SK-MEL-5 (cell line): ENCODE data around the gene NINJ2. TPM values are rescaled to one million over a fixed set of nuclear protein-coding genes. Genes with fewer than 3 reads are reported as not detected.
A peak's percentile ranks its signal among the peaks of the same experiment; 100 is the strongest.

Experiments used
- DNase-seq: peaks from one replicate; pipeline ENCODE4 v3.0.0-alpha.2; 2016; ENCODE audit warnings: low read depth, low spot score
- in situ Hi-C: cut with HindIII; loops from 2 replicates; pipeline ENCODE4 v1.10.0; 2016; ENCODE audit warnings: low sequenced_read_pairs, high pct_unique_total_duplicates, low pct_unique_long_range_greater_than_20kb
- total RNA-seq: library from RNA; depleted of rRNA; stranded (reverse); fragments of >200 nt; shearing (Covaris generic); gene quantifications from 2 replicates; pipeline ENCODE4 v1.2.3, GENCODE V29; 2014

Gene NINJ2
- total RNA-seq, 1 experiment from 2014 or later: 0.26 TPM

DNA sequence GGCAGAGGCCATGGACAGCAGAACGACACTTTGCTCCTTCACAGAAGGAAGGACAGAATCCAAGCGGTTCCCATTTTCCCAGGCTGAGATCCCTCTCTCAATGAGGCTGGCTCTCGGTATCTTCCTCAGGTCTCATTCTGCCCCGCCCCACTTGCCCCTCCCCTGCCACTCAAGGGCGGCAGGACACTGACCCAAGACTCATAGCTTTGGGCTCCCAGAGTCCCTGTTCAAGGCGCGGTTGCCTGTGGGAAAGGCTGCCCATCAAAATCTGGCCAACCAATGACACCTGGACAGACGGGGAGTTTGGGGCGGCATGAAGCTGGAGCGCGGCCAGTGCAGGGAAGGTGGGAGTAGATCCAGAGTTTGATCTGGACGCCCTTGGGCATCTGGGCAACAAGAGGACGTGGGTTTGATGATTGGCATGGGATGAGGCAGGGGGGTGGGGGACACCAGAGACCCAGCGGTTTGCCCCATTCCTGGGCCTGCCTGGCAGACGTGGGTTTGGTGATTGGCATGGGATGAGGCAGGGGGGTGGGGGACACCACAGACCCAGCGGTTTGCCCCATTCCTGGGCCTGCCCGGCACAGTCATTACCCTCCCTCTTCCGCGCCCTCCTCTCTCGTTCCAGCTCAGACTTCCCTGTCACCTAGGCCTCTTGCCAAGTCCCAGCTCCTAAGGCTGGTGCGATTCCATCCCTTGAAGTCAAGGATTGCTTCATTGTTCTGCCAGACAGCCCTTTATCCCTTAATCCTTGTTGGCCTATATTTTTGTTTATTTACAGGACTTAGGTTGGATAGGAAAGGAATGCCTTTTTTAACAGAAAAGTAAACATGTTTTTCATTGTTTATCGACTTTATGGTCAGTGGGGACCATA, 92.1 kb downstream of the NINJ2 start:
- peak; percentile 26 for DNase-seq
- in situ Hi-C loops: no loop called here

DNA sequence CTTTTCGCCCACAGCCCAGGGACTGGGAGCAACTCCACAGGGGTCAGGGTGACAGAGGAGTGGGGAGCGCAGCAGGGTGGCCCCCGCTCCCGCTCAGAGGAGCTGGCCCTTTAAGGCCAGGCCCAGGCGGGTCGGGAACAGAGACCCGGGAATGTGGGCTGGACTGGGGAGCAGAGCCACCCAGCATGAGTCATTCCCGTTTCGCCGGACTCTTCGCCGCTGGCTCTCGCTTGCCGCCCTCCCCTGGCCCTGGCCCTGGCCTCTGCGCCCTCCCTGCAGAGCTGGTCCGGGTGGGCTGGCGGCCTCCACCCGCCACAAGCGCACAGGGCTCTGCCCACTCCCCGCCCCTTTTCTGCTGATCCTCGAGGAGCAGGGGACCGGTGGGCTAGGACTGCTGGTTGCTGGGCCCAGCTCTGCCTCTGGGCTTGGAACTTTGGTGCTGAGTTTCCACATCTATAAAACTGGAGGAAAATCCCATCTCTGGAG, 92.8 kb downstream of the NINJ2 start:
- DNase-seq: peak; percentile 58
- in situ Hi-C loops: no loop called here

DNA sequence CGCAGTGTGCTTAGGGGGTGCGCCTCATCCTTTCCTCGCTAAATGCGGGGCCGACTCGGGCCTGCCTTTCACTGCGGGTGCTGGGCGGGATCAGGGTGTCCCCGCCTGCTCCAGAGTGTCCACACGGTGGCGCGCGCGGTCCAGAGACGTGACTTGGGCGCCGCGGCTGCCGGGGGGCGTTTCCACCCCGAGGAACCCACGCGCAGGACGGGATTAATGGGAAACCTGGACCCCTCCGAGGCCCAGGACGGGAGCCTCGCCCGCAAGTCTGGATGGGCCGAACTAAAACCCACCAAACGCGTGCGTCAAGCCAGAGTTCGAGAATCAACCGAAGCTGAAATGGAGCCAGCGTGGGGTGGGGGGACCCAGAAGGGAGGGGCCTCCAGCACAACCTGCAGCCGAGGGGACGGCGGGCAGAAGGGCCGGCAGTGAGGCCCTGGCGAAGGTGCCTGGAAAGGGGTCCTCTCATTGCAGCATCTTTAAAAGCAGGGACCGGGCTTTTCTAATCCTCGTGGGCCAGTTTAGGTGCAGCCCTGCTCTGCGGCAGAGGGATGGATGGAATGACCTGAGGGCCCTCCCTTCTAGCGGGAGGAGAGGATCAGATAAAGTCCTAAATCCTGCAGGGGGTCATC, 93.3 kb downstream of the NINJ2 start:
- DNase-seq: peak; percentile 76
- in situ Hi-C loops: no loop called here

DNA sequence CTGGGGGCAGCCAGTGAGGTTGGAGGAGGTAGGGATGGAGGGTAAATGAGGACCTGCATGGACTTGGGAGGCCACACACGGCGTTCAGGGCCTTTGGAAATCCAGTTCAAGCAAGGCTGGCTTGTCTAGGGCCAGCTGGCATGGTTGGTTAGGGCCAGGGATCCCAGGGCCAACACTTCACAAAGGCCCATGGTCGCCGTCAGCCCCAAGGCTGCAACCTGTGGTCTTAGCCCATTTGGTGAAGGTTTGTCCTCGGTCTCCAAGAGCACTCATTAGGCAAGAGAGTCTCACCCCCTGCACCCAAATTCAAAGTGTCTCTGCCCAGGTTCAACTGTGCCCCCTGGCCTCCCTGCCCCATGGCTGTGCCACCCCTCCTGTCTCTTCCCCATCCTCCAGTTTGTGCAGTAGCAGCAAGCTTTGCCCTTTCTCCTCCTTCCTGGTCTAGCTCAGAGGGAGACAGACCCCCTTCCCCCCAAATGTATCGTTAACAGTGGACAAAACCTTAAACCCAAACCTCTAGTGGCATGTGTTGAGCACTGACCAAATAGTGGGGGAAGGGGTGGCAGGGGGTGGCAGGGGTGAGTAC, 94.1 kb downstream of the NINJ2 start:
- in situ Hi-C loops: no loop called here
- DNase-seq: no peak

DNA sequence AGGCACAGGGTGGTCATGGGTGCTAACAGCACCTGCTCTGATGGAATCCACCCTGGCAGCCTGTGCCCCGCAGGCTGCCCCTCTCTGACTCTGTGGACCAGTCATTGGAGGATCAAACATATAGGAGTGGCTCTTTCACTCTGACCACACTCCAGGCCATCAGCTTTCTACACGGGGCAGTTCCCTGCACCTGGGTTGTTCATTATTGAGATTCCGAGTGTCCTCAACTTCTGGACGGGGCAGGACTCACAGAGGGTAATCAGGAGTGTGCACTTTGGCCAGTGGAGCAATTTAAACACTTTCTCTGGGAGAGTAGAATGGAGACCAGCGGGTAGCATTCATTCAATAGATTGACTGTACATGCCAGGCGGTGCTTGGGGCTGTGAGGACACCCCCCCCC, 94.8 kb downstream of the NINJ2 start:
- in situ Hi-C loops: no loop called here

DNA sequence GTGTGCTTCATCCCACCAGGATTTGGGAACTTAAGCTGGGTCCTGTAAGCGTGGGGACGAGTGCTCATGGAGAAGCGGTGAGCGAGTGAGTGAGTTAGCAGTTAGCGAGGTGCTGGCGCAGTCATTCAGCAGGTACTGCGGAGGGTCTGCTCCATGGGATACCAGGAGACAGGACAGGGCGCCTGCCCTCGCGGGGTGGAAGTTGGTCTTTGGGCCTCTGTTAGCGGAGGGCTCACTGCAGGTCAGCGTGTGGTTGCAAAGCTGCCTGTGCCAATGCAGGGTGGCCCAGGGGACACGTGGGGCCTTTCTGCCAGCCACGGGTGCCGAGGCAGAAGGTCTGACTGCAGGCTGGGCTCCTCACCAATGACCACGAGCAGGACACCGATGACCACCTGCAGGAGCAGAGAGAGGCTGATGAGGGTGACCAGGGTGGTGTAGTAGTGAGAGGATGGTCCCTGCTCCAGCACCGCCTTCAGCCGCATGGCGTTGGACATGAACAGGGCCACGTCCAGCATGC, 97.6 kb downstream of the NINJ2 start:
- DNase-seq: no peak
- in situ Hi-C loops: no loop called here

More for the DNA sequence above, 94.8 kb downstream of the NINJ2 start:
- no peak for DNase-seq

DNA sequence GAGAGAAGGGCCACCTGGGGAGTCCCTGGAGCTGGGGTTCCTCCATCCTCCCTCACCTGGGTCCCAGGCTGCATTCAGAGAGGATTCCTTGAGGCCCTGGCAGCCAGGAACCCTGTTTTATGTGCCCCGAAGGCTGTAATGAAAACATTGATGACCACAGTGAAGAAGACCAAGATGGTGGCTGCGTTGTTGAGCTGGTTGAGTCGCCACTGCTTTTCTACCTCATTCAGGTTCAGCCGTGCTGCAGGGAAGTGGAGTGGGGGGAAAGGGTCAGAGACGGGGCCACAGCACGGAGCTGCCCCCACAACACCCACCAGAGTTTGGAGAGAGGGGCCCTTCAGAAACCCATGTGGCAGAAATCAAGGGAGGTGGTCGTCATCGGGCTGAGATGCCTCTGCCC, 98.1 kb downstream of the NINJ2 start:
- in situ Hi-C loops: no loop called here
- DNase-seq: no peak

DNA sequence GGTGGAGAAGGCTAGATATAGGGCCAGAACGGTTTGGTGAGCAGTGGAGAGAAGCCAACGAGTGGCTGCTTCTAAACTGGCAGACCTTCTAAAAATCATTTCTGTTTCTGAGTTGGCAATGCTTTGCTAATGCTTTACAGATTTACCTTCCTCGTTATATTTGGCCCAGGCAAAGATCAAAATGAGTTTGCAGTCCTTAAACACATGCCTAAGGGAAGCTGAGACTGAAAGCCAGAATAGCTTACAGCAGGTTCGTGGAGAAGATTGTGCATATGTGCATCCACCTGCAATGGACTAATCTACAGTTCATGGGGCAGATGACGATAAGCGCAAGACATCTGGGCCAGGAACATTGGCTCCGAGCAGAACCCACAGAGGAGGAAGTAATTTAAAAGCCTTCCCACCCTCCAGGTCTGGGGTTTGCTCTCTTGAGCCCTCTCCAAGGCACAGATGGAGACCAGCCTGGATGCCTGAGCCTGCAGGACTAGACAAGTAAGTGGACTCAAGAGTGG, 99.4 kb downstream of the NINJ2 start:
- in situ Hi-C loops: no loop called here
- no peak for DNase-seq

DNA sequence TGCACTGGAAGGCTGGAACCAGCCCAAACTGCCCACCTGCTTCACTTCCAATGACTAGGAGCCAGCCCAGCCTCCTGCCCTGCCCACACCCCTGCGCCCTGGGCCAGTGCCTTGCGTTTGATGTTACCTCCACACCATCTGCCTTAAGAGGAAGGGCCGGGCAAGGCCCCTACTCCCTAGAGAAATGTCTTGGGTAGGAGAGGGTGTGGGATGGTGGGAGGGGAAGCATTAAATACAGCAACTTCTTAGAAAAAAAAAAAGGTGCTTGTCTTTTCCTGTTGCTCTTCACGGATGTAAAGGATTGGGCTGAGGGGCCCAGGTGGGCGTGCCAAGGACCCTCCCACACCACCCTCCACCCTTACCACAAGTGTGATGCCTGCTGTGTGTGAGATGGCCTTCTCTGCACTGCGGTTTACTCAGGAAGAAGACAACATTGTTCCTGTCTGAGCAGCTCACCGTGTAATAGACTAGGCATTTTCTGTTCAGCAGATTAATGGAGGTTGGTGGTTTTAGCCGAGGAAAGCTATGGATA, 99.9 kb downstream of the NINJ2 start:
- DNase-seq: no peak
- in situ Hi-C loops: no loop called here

DNA sequence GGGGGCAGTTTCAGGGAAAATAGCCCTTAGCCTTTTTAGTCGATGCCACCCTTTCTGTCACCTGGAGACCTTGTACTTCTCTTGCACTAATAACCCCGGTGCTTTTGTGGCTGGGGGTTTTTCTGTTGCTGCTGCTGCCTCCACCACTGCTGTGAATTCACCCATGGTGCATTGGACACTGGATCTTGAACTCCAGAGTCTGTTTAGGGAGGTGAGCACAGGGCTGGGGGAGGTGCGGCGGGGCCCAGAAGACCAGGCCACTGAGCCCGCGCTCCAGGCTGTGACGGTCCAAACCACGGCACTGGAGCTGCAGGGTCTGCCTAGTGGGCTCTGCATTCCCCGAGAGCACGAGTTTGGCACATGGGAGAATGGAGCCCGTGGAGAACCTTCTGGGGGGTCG, 100.6 kb downstream of the NINJ2 start:
- DNase-seq: no peak
- in situ Hi-C loops: no loop called here

DNA sequence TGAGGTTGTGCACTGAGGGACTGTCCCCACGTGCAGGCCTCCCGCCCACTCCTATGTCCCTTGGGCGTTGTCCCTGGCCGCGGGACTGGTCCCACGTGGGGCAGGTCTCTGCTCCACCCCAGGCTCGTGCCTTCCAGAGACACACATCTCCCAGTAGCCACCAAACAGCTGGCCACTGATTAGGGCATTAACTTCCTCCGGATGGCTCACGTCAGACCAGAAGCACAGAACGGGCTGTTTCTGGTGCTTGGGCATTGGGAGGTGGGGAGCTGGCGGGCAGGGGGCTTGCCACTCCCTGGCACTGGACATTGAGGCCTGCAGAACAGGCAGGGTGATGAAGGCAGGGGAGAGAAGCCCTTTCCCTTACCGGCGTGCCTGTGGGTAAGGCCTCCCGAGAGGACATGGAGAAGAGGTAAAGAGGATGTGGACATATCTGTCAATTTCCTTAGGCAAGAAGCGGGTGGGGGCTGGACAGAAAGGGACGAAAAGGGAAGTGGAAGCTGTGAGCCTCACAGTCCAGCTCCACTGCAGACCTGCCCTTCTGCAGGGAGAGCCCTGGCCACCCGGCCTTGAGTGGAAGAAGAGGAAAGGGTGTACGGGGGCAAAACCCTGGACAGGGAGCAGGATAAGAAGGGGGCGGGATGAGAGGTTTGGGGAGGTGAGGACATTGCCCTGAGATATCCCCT, 101.2 kb downstream of the NINJ2 start:
- in situ Hi-C loops: no loop called here
- no peak for DNase-seq

DNA sequence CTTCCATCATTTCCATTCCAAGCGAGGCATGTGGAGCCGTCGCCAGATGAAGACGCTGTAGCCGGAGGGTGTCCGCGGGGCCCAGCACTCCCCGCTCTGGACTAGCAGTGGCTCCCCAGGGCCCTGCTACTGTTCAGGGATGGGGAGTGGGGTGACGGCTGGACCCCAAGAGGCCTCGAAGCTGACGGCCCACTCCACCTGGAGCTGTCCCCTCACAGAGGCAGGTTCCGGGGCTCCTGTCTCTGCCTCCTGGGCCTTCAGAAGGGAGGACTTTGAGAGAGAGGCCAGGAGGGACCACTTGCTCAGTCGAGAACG, 101.9 kb downstream of the NINJ2 start:
- no peak for DNase-seq
- in situ Hi-C loops: no loop called here

DNA sequence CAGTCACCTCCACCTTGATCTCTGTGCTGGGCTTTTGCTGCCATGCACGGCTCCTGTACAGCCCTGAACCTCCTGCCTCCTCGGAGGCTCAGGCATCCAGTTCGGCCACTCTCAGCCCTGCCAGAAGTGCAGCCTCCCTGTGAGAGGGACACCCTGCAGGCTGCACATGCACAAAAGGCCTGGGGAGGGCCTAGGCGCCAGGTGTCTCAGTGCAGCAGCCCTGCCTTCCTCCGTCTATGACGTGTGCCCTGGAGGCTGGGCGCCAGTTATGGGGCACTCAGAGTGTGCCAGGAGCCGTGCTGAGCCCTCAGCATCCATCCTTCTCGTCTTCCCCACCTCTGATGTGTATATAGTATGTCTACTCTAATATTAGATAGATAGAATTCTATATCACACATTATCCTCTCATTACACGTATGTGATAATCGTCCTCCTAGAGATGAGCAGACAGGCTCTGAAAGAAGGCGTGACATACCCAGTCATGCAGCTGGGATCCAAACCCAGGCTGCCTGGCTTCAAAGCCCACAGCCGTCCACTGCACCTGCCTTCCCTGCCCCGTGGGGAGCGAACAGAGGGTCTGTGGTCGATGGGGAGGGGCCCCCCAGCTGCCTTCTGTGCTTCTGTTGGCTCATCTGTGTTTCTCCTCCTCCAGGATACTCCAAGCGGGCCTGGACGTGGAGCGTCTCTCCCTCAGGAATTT, 102.4 kb downstream of the NINJ2 start:
- in situ Hi-C loops: no loop called here
- DNase-seq: no peak

DNA sequence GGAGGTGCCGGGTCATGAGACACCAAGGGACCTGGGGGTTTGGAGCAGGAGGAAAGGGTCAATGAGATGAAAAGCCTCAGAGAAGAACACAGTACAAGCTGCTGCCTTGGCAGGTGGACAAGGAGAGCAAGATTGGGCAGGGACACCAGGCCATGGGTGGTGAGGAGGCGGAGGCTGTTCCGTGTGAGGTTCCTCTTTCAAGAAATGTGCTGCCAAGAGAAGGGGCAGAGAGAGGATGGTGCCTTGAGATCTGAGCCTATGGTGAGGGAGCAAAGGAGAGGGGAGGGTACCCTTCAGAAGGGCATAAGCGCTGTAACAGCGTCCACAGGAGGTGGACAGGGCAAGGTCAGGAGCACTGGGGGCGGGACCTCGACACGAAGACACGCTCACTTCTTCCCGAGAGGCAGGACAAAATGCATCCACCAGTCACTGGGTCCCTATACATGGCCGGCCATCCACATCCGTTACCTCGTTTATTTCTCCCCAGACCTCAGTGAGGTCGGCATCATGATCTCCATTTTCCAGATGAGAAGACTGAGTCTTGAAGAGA, 103.3 kb downstream of the NINJ2 start:
- in situ Hi-C loops: no loop called here
- DNase-seq: no peak

DNA sequence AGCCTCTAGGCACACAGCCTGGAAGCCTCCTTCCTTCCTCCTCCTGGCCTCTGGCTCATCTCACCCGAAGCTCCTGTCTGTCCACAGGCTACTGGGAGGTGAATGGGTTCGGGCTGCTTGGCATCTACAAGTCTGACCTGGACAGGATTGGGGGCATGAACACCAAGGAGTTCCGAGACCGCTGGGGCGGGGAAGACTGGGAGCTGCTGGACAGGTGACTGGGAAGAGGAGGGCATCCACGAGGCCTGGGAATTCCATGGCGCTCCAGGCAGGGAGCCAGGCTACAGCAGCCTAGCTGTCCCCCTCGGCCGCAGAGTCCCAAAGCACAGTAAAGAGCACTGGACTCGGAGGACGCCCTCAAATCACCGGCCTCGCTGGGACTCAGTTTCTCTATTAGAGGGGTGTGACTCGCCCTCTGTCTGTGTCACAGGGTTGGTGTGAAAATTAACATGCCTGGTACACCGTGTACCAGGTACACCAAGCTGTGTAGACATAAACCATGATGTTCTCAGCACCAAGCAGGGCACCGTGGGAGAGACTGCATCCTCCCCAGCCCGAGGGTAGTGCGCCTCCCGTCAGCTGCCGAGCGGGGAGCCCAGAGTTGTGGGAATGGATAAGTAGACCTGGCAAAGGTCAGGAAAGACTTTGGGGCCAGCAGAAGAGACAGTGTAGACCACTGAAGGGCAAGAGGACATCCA, 103.9 kb downstream of the NINJ2 start:
- no peak for DNase-seq
- in situ Hi-C loops: no loop called here

DNA sequence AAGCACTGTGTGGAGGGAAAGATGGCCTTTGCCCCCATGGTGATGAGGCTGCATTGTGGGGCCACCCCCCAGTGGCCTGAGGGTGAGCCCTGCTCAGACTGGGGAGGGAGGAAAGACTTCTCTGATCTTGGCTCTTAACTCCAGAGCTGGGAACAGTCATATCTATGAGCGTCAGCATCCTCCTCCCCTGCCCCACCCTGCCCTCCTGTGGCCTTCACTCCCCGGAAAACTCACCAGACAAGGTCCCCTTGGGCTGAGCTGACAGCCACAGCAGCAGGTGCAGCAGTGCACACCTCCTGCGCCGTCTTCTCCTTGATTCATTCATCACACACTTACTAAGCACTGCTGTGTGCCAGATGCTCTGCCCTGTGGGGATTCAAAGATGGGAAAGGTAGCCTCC, 104.7 kb downstream of the NINJ2 start:
- in situ Hi-C loops: no loop called here
- no peak for DNase-seq
